ENCODE results near the gene MAP1LC3B. TPM values are rescaled to one million over a fixed set of nuclear protein-coding genes. Genes with fewer than 3 reads are reported as not detected.
"Not testable (repeated sequence)": the region's sequence is repeated elsewhere in the genome, so short reads cannot be mapped to it uniquely, and the experiment has no call there.

Gene MAP1LC3B
- total and polyA plus RNA-seq, 2 of the 8 experiments (the other 6 are each of a cell fraction or from before 2014, with no cell fraction given): 29.5 to 48.5 TPM

- H3K9ac ChIP-seq (replicated peaks in 1 of 4; ENCODE audit: extremely low read depth in 1 of 4, low read depth in 3 of 4, low read length in 3 of 4); FAIRE-seq; H2BK15ac ChIP-seq (ENCODE audit: low read length); H4K91ac ChIP-seq (replicated peaks; ENCODE audit: insufficient read length, low read length); H2AK5ac ChIP-seq (ENCODE audit: low read depth, low read length); H3K9me3 ChIP-seq (ENCODE audit: insufficient read depth in 2 of 2, low read depth in 1 of 2, low read length in 1 of 2); H3K27me3 ChIP-seq (replicated peaks in 1 of 4; ENCODE audit: control insufficient read depth in 3 of 4, extremely low read depth in 1 of 4, insufficient read depth in 3 of 4, low read length in 3 of 4); DNase-seq (ENCODE audit: low read depth in 1 of 2, low spot score in 2 of 2); H4K20me1 ChIP-seq (replicated peaks in 1 of 2; ENCODE audit: control insufficient read depth in 1 of 2, insufficient read depth in 2 of 2, low read length in 2 of 2); H3K27ac ChIP-seq (ENCODE audit: low read depth, low read length); H3K36me3 ChIP-seq (ENCODE audit: control insufficient read depth in 2 of 4, insufficient read depth in 4 of 4, low read length in 3 of 4); H2BK5ac ChIP-seq (ENCODE audit: low read depth, low read length); H3K4me2 ChIP-seq (ENCODE audit: insufficient read depth in 1 of 2, low read depth in 2 of 2, low read length in 2 of 2); H2BK120ac ChIP-seq (replicated peaks; ENCODE audit: low read depth, low read length); H3K4me3 ChIP-seq (ENCODE audit: extremely low read depth in 1 of 4, insufficient read depth in 2 of 4, low read depth in 3 of 4, low read length in 4 of 4); H4K8ac ChIP-seq (ENCODE audit: extremely low read depth, insufficient read depth, low read length); H2BK20ac ChIP-seq (ENCODE audit: low read length); H4K5ac ChIP-seq (ENCODE audit: insufficient read length, low read depth, low read length); H3K4me1 ChIP-seq (replicated peaks in 1 of 4; ENCODE audit: control insufficient read depth in 3 of 4, insufficient read depth in 4 of 4, low read length in 3 of 4); H3K18ac ChIP-seq (ENCODE audit: extremely low read depth, low read length); H3K23ac ChIP-seq (ENCODE audit: insufficient read length); H3K79me1 ChIP-seq (ENCODE audit: low read depth, low read length); CTCF ChIA-PET (ENCODE audit: partially characterized antibody); H2AFZ ChIP-seq (ENCODE audit: low read length); H2BK12ac ChIP-seq (ENCODE audit: low read depth, low read length); H3K14ac ChIP-seq (ENCODE audit: insufficient read length); POLR2A ChIA-PET (ENCODE audit: partially characterized antibody); H3K4ac ChIP-seq (replicated peaks; ENCODE audit: insufficient read length, low read depth, low read length); H3K56ac ChIP-seq (replicated peaks; ENCODE audit: insufficient read length, low read depth, low read length): not testable (repeated sequence)
- Histone ChIP-seq H3K23me2 (ENCODE audit: low read depth, low read length) (peaks cover 13% of the 10 kb centered on the region), H3K79me2 (ENCODE audit: control insufficient read depth in 1 of 2, insufficient read depth in 2 of 2, low read length in 2 of 2) (peaks cover 0 to 19% of the 10 kb centered on the region in 2 experiments; a peak in 3 of 4 replicates)
- WGBS, 2 experiments (ENCODE audit: extremely low coverage in 1 of 2, insufficient coverage in 1 of 2, insufficient read length in 1 of 2, insufficient replicate concordance in 2 of 2, low coverage in 1 of 2, low lambda C conversion rate in 2 of 2, missing lambda C conversion rate in 1 of 2): 90% methylated on average over 9 of the region's 9 CpGs; no CpG with 5 or more reads in 1 of the 2 experiments
Observed at GRCh38 chr16:87389914-87390313, 2.2 kb upstream of the MAP1LC3B start.
